SU-DHL-6 (cell line): ENCODE results near the gene SH3RF2.

Source experiments
- EZH2phosphoT487 ChIP-seq: fragments of 200-600 bp; sonication (generic), shearing (Covaris generic); conservative IDR thresholded peaks from 2 replicates; pipeline ENCODE4 v1.6.1; 2018; ENCODE audit warnings: mild to moderate bottlenecking, antibody characterized with exemption, low read length, moderate library complexity, mixed read lengths
- TF ChIP-seq, protein P1 (sequence below): fragments of 200-600 bp; sonication (generic); IDR thresholded peaks from one replicate; pipeline ENCODE4 v1.5.1; 2017; ENCODE audit warnings: antibody characterized with exemption, mild to moderate bottlenecking, low read length, moderate library complexity; ENCODE audit not compliant: insufficient read depth, poor library complexity, severe bottlenecking

DNA sequence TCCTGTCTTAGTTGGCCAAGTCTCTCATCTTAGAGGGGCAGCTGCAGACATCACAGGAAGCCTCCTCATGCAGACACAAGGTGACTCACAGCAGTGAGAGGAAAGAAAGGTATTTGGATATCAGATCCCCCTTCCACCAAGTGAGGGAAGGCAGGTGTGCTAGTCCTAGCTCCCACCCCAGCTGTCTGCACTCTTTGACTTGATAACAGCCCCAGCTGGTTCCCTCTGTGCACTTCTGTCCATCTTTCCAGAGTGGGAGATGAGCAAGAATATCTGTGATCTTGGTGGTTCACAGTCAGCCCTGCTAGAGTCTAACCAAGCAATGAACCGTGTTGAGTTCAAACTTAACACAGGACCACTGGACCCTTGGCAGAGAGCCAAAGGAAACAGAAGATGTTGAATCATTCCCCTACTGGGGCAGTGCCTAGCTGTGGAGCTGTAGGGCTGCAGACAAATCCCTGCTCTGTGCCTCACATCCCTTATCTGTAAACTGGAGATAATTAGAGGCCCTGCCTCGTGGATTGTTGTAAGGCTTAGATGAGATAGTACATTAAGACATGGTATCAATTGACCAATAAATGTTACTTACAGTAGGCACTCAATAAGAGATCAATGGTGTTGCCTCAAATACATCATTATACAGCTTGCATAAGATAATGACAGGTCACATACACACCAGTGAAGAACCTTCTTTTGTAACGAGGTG is 39.1 kb downstream of the SH3RF2 start:
- TF ChIP-seq, protein P1, sequence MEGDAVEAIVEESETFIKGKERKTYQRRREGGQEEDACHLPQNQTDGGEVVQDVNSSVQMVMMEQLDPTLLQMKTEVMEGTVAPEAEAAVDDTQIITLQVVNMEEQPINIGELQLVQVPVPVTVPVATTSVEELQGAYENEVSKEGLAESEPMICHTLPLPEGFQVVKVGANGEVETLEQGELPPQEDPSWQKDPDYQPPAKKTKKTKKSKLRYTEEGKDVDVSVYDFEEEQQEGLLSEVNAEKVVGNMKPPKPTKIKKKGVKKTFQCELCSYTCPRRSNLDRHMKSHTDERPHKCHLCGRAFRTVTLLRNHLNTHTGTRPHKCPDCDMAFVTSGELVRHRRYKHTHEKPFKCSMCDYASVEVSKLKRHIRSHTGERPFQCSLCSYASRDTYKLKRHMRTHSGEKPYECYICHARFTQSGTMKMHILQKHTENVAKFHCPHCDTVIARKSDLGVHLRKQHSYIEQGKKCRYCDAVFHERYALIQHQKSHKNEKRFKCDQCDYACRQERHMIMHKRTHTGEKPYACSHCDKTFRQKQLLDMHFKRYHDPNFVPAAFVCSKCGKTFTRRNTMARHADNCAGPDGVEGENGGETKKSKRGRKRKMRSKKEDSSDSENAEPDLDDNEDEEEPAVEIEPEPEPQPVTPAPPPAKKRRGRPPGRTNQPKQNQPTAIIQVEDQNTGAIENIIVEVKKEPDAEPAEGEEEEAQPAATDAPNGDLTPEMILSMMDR = no peak
- TF ChIP-seq EZH2phosphoT487 = no peak
